Smooth muscle cell of trachea (primary cell): Measurements from ENCODE around the gene UBE2J1. TPM values are rescaled to one million over a fixed set of nuclear protein-coding genes. Genes with fewer than 3 reads are reported as not detected.

Experiments used
- total RNA-seq: library from RNA; depleted of rRNA; stranded (reverse); fragments of >200 nt; gene quantifications from 2 replicates; pipeline ENCODE4 v1.2.1, GENCODE V29; 2014

UBE2J1 gene, protein sequence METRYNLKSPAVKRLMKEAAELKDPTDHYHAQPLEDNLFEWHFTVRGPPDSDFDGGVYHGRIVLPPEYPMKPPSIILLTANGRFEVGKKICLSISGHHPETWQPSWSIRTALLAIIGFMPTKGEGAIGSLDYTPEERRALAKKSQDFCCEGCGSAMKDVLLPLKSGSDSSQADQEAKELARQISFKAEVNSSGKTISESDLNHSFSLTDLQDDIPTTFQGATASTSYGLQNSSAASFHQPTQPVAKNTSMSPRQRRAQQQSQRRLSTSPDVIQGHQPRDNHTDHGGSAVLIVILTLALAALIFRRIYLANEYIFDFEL
- 22.5 and 23.1 TPM in 2 replicates for total RNA-seq

GRCh38 chr6:89352278-89353117, at the start of gene UBE2J1:
Gene UBE2J1, minus strand, starts transcription at chr6:89352722. Its CDS starts 153 bp downstream, at chr6:89352569.

GRCh38 chr6:89315249-89315885, 37.2 kb downstream of the UBE2J1 start, which contains the start of gene GABRR2:
Gene GABRR2, minus strand, starts transcription at chr6:89315299. Its CDS starts 134 bp downstream, at chr6:89315165.

Other genes starting within 250 kb of the UBE2J1 start
- gene SRSF12, start 234.7 kb downstream of the UBE2J1 start, total RNA-seq, result not detected in 2 replicates
- 3.3 and 3.8 TPM in 2 replicates for gene PM20D2, start 206.7 kb downstream of the UBE2J1 start, total RNA-seq
- not detected in 2 replicates for gene GABRR1, start 135.4 kb downstream of the UBE2J1 start, total RNA-seq
- 0.15 TPM in 1 of 2 replicates, not detected in the other for gene GABRR2, start 37.4 kb downstream of the UBE2J1 start, total RNA-seq
- 0.58 and 1.3 TPM in 2 replicates for gene RRAGD, start 59.6 kb upstream of the UBE2J1 start, total RNA-seq
- gene ANKRD6, start 80.4 kb upstream of the UBE2J1 start, total RNA-seq, result 1.8 and 2.2 TPM in 2 replicates